Measurements from ENCODE around the gene KCTD13. TPM values are rescaled to one million over a fixed set of nuclear protein-coding genes. Genes with fewer than 3 reads are reported as not detected.

The KCTD13 gene
- total RNA-seq, 2 donors from 2014 or later: 14.3 to 49.1 TPM

DNA sequence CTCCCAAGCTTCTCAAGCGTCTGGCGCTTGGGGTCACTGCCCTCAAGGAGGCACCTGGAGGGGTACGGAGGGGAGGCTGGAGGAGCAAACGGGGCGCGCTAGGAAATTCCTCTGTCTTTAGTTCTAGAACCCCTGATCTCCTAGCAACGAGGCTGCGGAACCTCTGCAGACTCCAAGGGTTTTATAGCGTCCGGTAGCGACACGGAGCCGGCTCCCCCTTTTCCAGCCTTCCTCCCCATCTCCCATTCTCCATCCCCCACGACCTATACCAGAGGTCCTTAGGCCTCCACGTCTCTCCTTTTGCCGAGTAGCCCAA is 62.4 kb downstream of the KCTD13 start:
- intact Hi-C loops (cut with DNase I): no loop called here
- 28 to 41% methylated on average over 13 to 16 of the region's 16 CpGs for WGBS, 2 donors

DNA sequence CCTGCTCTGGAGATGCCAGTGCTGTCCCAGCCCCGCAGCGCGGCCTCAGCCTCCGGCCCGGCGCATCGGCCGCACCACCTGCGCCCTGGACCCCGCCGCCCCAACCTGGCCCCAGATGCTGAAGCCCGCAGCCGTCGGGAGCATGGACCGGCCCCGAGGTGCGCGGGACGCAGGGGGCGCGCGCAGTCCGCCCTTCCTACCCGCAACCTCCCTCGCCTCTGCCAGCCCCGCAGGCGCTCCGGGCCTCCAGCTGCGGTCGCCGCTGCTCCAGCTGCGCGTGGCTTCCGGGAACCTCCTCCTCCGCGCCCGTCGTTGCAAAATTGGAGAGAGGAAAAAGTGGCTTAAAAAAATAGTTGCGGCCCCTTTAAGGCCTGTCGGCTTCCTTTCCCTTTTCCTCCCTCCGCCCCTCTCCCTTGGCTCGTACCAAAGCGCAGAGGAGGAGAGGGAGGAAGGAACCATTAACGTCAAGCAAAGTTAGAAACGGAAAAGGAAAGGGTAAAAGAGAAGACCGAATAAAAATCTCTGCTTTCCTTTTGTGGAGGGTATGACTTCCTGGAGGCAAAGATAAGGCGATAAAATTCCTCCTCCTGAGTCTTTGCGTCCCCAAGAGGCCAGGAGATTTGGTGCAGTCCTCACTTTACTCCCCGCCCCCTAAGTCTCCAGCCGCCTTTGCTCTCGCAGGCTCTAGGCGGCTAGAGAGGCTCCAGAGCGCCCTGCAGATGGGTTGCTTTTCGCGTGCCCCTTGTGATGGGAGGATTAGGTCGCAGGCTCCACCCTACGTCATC is 63.0 kb downstream of the KCTD13 start, which contains the start of gene CDIPT:
TSS of gene CDIPT (minus strand) at position 343 of the 785 bp plus-strand sequence. CDS start 369 bp downstream, outside the sequence.
- intact Hi-C loops (cut with DNase I): no loop called here
- peaks cover 33% of the 10 kb centered on the region for H3K4me1 ChIP-seq
- peaks cover 0 to 5% of the 10 kb centered on the region in 2 donors for H3K36me3 ChIP-seq (replicated peaks in 1 of 2; ENCODE audit: insufficient read depth in 1 of 2, low read depth in 2 of 2)
- no peaks in the 10 kb centered on the region for H3K27me3 ChIP-seq
- H3K27ac ChIP-seq: peak within 1 kb of the TSS; percentile 88 to 97 (median 95)
- ATAC-seq (peak; percentile 97), DNase-seq (peak; percentile 94 to 97 (median 96))
- TF ChIP-seq, protein P1, sequence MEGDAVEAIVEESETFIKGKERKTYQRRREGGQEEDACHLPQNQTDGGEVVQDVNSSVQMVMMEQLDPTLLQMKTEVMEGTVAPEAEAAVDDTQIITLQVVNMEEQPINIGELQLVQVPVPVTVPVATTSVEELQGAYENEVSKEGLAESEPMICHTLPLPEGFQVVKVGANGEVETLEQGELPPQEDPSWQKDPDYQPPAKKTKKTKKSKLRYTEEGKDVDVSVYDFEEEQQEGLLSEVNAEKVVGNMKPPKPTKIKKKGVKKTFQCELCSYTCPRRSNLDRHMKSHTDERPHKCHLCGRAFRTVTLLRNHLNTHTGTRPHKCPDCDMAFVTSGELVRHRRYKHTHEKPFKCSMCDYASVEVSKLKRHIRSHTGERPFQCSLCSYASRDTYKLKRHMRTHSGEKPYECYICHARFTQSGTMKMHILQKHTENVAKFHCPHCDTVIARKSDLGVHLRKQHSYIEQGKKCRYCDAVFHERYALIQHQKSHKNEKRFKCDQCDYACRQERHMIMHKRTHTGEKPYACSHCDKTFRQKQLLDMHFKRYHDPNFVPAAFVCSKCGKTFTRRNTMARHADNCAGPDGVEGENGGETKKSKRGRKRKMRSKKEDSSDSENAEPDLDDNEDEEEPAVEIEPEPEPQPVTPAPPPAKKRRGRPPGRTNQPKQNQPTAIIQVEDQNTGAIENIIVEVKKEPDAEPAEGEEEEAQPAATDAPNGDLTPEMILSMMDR (IDR thresholded peaks at IDR 0.05): peak; percentile 11 to 85 (median 59)
- peak; percentile 9 to 58 (median 49) for TF ChIP-seq POLR2A (IDR thresholded peaks at IDR 0.05)
- 0% methylated on average over 31 to 56 of the region's 57 CpGs for WGBS, 2 donors
- H3K9me3 ChIP-seq: no peaks in the 10 kb centered on the region
- peak within 1 kb of the TSS; percentile 91 to 99 for H3K4me3 ChIP-seq

More for the DNA sequence above, 62.4 kb downstream of the KCTD13 start:
- Histone ChIP-seq H3K9me3 (no peaks in the 10 kb centered on the region), H3K4me3 (no peak overlapping the region), H3K27ac (peak overlapping the region in 3 of 4 donors; percentile 94 to 97 (median 96)), H3K4me1 (peaks cover 29% of the 10 kb centered on the region), H3K27me3 (no peaks in the 10 kb centered on the region), H3K36me3 (replicated peaks in 1 of 2; ENCODE audit: insufficient read depth in 1 of 2, low read depth in 2 of 2) (peaks cover 0 to 5% of the 10 kb centered on the region in 2 donors)
- no peak for ATAC-seq
- DNase-seq: no peak
- no peak for TF ChIP-seq POLR2A (IDR thresholded peaks at IDR 0.05)
- TF ChIP-seq, protein P1 (IDR thresholded peaks at IDR 0.05): no peak

DNA sequence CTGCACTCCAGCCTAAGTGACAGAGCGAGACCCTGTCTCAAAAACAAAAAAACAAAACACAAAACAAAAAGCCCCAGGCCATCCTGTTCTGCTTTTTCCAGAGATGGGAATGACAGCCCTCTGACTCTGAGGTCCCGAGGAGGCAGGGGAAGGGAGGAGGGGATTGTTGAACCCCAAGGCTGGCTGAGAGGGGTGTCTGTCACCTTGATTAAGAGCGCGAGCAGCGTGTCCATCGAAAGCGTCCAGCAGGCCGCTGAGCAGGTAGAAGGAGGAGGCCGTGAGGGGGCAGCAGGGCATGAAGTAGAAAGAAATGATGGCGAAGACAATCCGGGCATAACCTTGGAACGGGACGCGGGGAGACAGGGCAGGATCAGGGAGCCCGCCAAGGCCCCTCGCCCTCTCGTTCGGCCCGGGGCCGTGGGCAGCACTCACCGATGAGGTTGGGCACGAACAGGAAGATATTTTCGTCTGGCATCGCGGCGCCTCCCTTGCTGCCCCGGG is 63.6 kb downstream of the KCTD13 start:
- intact Hi-C loops (cut with DNase I): no loop called here
- peak overlapping the region; percentile 91 to 99 for H3K4me3 ChIP-seq
- WGBS, 2 donors: 1 to 3% methylated on average over 11 to 27 of the region's 27 CpGs
- H3K4me1 ChIP-seq: peaks cover 33% of the 10 kb centered on the region
- H3K9me3 ChIP-seq: no peaks in the 10 kb centered on the region
- DNase-seq (peak in 2 of 4 donors; percentile 30 to 52), ATAC-seq (no peak)
- TF ChIP-seq, protein P1 (IDR thresholded peaks at IDR 0.05): peak in 3 of 7 experiments; percentile 5 to 14 (median 8)
- no peak for TF ChIP-seq POLR2A (IDR thresholded peaks at IDR 0.05)
- H3K27me3 ChIP-seq: no peaks in the 10 kb centered on the region
- peaks cover 0 to 5% of the 10 kb centered on the region in 2 donors for H3K36me3 ChIP-seq (replicated peaks in 1 of 2; ENCODE audit: insufficient read depth in 1 of 2, low read depth in 2 of 2)
- H3K27ac ChIP-seq: peak overlapping the region; percentile 88 to 97 (median 95)

DNA sequence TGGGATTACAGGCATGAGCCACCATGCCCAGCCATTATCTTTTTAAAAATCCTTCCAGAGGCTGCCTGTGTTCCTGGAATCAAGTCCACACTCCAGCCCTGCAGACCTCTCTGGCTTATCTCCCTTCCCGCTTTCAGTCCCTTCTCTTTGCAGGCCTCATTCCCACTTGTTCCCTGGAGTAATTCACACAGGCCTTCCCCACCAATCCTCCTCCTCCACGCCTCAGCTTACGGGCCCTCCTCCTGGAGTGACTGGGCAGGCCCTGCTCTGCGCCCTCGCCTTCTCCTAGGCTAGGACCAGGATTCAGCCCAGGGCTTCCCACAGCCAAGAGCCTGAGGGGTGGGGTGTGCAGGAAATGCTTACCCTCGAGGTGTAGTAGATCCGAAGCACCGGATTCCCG is 65.8 kb downstream of the KCTD13 start:
- DNase-seq: no peak
- 87 to 89% methylated on average over 6 to 9 of the region's 9 CpGs for WGBS, 2 donors
- Histone ChIP-seq H3K9me3 (no peaks in the 10 kb centered on the region), H3K27ac (no peak overlapping the region), H3K36me3 (replicated peaks in 1 of 2; ENCODE audit: insufficient read depth in 1 of 2, low read depth in 2 of 2) (peaks cover 0 to 5% of the 10 kb centered on the region in 2 donors), H3K27me3 (no peaks in the 10 kb centered on the region), H3K4me1 (peaks cover 33% of the 10 kb centered on the region), H3K4me3 (no peak overlapping the region)
- no peak for ATAC-seq
- TF ChIP-seq, protein P1 (IDR thresholded peaks at IDR 0.05): no peak
- no peak for TF ChIP-seq POLR2A (IDR thresholded peaks at IDR 0.05)
- intact Hi-C loops (cut with DNase I): no loop called here

Measured in body of pancreas (tissue), 4 donors.